Measurements from ENCODE around the gene SLC41A1. TPM values are rescaled to one million over a fixed set of nuclear protein-coding genes. Genes with fewer than 3 reads are reported as not detected.
A peak's percentile ranks its signal among the peaks of the same experiment; 100 is the strongest.

The SLC41A1 gene
- total RNA-seq, 1 experiment from 2014 or later: 16.1 TPM

DNA sequence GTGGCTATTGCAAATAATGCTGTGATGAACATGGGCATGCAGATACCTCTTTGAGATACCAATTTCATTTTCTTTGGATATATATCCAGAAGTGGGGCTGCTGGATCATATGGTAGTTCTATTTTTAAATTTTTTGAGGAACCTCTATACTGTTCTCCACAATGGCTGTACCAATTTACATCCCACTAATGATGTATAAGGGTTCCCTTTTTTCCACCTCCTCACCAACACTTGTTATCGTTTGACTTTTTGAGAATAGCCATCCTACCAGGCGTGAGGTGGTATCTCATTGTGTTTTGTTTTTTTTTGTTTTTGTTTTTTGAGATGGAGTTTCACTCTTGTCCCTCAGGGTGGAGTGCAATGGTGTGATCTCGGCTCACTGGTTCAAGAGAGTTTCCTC lies 56.4 kb downstream of the SLC41A1 start:
- no TSS peak for BruUV-seq (replicated peaks)

GRCh38 chr1:205754857-205755256 lies 58.1 kb downstream of the SLC41A1 start:
- Histone ChIP-seq H3K27ac (ENCODE audit: low read depth, low read length, poor library complexity, severe bottlenecking) (no peak overlapping the region), H3K36me3 (ENCODE audit: insufficient read depth, low read length, poor library complexity, severe bottlenecking) (no peaks in the 10 kb centered on the region), H3K4me3 (ENCODE audit: low read depth, low read length, poor library complexity, severe bottlenecking) (no peak overlapping the region), H3K4me1 (ENCODE audit: insufficient read depth, low read length, poor library complexity, severe bottlenecking) (no peaks in the 10 kb centered on the region), H3K27me3 (replicated peaks; ENCODE audit: insufficient read depth, low read depth, low read length, poor library complexity) (no peaks in the 10 kb centered on the region), H3K9me3 (ENCODE audit: low read depth, low read length, poor library complexity, severe bottlenecking) (no peaks in the 10 kb centered on the region)
- DNase-seq (ENCODE audit: low spot score): no peak
- intact Hi-C loops (cut with micrococcal nuclease; ENCODE audit: unreplicated experiment): no loop called here
- TF ChIP-seq EZH2 (IDR thresholded peaks at IDR 0.05; ENCODE audit: borderline replicate concordance, low read depth, low read length, poor library complexity, severe bottlenecking) (no peak), CTCF (conservative IDR thresholded peaks at IDR 0.05; ENCODE audit: low read depth, low read length) (no peak)
- CTCF ChIA-PET: no interaction called here
- no TSS peak for BruUV-seq (replicated peaks)
- POLR2A ChIA-PET (ENCODE audit: low non-redundant PET): no interaction called here

More for the DNA sequence above, 56.4 kb downstream of the SLC41A1 start:
- Histone ChIP-seq H3K9me3 (ENCODE audit: low read depth, low read length, poor library complexity, severe bottlenecking) (no peaks in the 10 kb centered on the region), H3K27ac (ENCODE audit: low read depth, low read length, poor library complexity, severe bottlenecking) (no peak overlapping the region), H3K27me3 (replicated peaks; ENCODE audit: insufficient read depth, low read depth, low read length, poor library complexity) (no peaks in the 10 kb centered on the region), H3K4me1 (ENCODE audit: insufficient read depth, low read length, poor library complexity, severe bottlenecking) (no peaks in the 10 kb centered on the region), H3K36me3 (ENCODE audit: insufficient read depth, low read length, poor library complexity, severe bottlenecking) (no peaks in the 10 kb centered on the region), H3K4me3 (ENCODE audit: low read depth, low read length, poor library complexity, severe bottlenecking) (no peak overlapping the region)
- ChIA-PET CTCF (no interaction called here), POLR2A (ENCODE audit: low non-redundant PET) (no interaction called here)
- intact Hi-C loops (cut with micrococcal nuclease; ENCODE audit: unreplicated experiment): no loop called here
- DNase-seq (ENCODE audit: low spot score): no peak
- TF ChIP-seq EZH2 (IDR thresholded peaks at IDR 0.05; ENCODE audit: borderline replicate concordance, low read depth, low read length, poor library complexity, severe bottlenecking): no peak
- no peak for TF ChIP-seq CTCF (conservative IDR thresholded peaks at IDR 0.05; ENCODE audit: low read depth, low read length)

- H3K36me3 ChIP-seq (ENCODE audit: insufficient read depth, low read length, poor library complexity, severe bottlenecking): peaks cover 18% of the 10 kb centered on the region
- intact Hi-C loops (cut with micrococcal nuclease; ENCODE audit: unreplicated experiment): no loop called here
- BruUV-seq (replicated peaks): no TSS peak
- H3K4me3 ChIP-seq (ENCODE audit: low read depth, low read length, poor library complexity, severe bottlenecking): no peak overlapping the region
- H3K4me1 ChIP-seq (ENCODE audit: insufficient read depth, low read length, poor library complexity, severe bottlenecking): peaks cover 19% of the 10 kb centered on the region
- no peaks in the 10 kb centered on the region for H3K27me3 ChIP-seq (replicated peaks; ENCODE audit: insufficient read depth, low read depth, low read length, poor library complexity)
- CTCF ChIA-PET: no interaction called here
- TF ChIP-seq CTCF (conservative IDR thresholded peaks at IDR 0.05; ENCODE audit: low read depth, low read length) (no peak), EZH2 (IDR thresholded peaks at IDR 0.05; ENCODE audit: borderline replicate concordance, low read depth, low read length, poor library complexity, severe bottlenecking) (no peak)
- H3K27ac ChIP-seq (ENCODE audit: low read depth, low read length, poor library complexity, severe bottlenecking): no peak overlapping the region
- H3K9me3 ChIP-seq (ENCODE audit: low read depth, low read length, poor library complexity, severe bottlenecking): no peaks in the 10 kb centered on the region
- peak; percentile 36 for DNase-seq (ENCODE audit: low spot score)
- POLR2A ChIA-PET (ENCODE audit: low non-redundant PET): no interaction called here
Measured at GRCh38 chr1:205751036-205751651, 61.9 kb downstream of the SLC41A1 start.

Data from A673 (cell line).